Muscle of back (tissue), 13 donors: ENCODE measurements around the gene DNAJC18. TPM values are rescaled to one million over a fixed set of nuclear protein-coding genes. Genes with fewer than 3 reads are reported as not detected.
"Not testable (repeated sequence)": the region's sequence is repeated elsewhere in the genome, so short reads cannot be mapped to it uniquely, and the experiment has no call there.

Experiments used
- DNase-seq, 3 donors: peaks; one replicate each; pipeline versions ENCODE4 v3.0.0 to v3.0.0-alpha.2; 2013
- long read RNA-seq, 9 donors: transcript quantifications; one replicate each; lab custom pipeline, GENCODE V29; 2026
- polyA plus RNA-seq, 10 donors: library from polyadenylated mRNA; unstranded; fragments of 120-200 nt; gene quantifications; one replicate each; pipeline ENCODE4 v1.2.1, GENCODE V29; 2013; ENCODE audit not compliant: insufficient read length in 10 of 10

Gene DNAJC18
- 10 to 100 TPM; 20.0 to 33.0 (median 25.7) TPM for polyA plus RNA-seq
- long read RNA-seq, donor 1, full-length matches to known transcripts, result 6 of 6 reads
- long read RNA-seq, donor 1, partial matches to known transcripts, result 0 of 6 reads
- long read RNA-seq, donor 1, other reads (novel, unspliced or antisense), result 0 of 6 reads
- long read RNA-seq, donor 2, full-length matches to known transcripts, result 3 of 3 reads
- long read RNA-seq, donor 2, partial matches to known transcripts, result 0 of 3 reads
- long read RNA-seq, donor 2, other reads (novel, unspliced or antisense), result 0 of 3 reads
- long read RNA-seq, donor 3, result 0 reads
- long read RNA-seq, donor 4, full-length matches to known transcripts, result 5 of 5 reads
- long read RNA-seq, donor 4, partial matches to known transcripts, result 0 of 5 reads
- long read RNA-seq, donor 4, other reads (novel, unspliced or antisense), result 0 of 5 reads
- long read RNA-seq, donor 5, full-length matches to known transcripts, result 11 of 11 reads
- long read RNA-seq, donor 5, partial matches to known transcripts, result 0 of 11 reads
- long read RNA-seq, donor 5, other reads (novel, unspliced or antisense), result 0 of 11 reads
- long read RNA-seq, donor 6, full-length matches to known transcripts, result 11 of 297 reads
- long read RNA-seq, donor 6, partial matches to known transcripts, result 144 of 297 reads
- long read RNA-seq, donor 6, other reads (novel, unspliced or antisense), result 142 of 297 reads
- long read RNA-seq, donor 7, full-length matches to known transcripts, result 4 of 4 reads
- long read RNA-seq, donor 7, partial matches to known transcripts, result 0 of 4 reads
- long read RNA-seq, donor 7, other reads (novel, unspliced or antisense), result 0 of 4 reads
- long read RNA-seq, donor 8, full-length matches to known transcripts, result 4 of 4 reads
- long read RNA-seq, donor 8, partial matches to known transcripts, result 0 of 4 reads
- long read RNA-seq, donor 8, other reads (novel, unspliced or antisense), result 0 of 4 reads
- long read RNA-seq, donor 9, full-length matches to known transcripts, result 1 of 1 reads
- long read RNA-seq, donor 9, partial matches to known transcripts, result 0 of 1 reads
- long read RNA-seq, donor 9, other reads (novel, unspliced or antisense), result 0 of 1 reads

DNA sequence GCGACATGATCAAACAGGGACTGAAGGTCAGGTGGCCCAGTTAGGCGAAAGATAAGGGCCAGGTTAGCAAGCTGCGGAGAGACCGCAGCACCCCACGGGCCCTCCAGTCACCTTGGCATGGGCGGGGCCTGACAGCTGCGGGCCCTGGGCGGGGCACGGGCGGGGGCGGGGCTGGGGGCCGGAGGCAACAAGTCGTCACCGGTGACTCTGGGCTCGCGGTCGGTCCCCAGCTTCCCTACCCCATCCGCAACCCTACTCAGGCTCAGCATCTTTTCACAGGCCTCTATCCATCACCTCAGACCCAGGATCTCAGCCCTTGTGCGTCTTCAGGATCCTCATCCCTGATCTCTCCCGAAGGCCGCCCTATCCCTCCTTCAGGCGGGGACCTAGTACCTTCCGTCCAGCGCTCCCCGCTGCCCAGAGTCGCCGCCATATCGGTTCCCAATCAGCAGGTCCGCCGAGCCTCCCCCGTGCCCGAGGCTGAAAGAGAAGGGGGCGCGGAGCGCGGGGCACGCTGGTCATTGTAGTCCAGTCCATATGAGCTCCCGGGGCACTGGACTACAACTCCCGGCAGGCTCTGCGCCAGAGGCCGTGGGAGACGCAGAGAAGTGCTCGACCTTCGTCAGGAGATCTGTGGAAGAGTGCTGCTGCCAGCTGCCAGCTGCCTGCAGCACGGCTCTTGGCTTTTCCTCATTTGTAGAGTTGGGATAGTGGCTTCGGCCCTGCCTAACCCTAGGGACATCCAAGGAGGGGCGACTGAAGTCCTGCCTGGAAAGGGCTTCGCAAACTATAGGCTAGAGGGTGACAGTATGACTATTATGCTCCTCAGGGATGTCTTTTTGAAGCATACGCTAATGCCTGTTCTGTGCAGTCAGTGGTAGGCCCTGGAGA is at the start of gene DNAJC18:
TSS of gene DNAJC18 (minus strand) at position 513 of the 891 bp plus-strand sequence. CDS start at position 433, 80 bp downstream.
- DNase-seq, result peak; percentile 92 to 97 (median 96)

GRCh38 chr5:139488260-139488659 is 48.9 kb upstream of the DNAJC18 start:
- peak in 1 of 3 donors; percentile 46 for DNase-seq

- DNase-seq, result no peak
Observed at GRCh38 chr5:139486201-139486600, 46.9 kb upstream of the DNAJC18 start.

- not testable (repeated sequence) for DNase-seq
Observed at GRCh38 chr5:139482890-139483208, 43.5 kb upstream of the DNAJC18 start.

- peak; percentile 84 to 96 (median 89) for DNase-seq
Observed at GRCh38 chr5:139482050-139482889, 42.9 kb upstream of the DNAJC18 start, which contains the start of gene STING1. Gene STING1 (minus strand): TSS chr5:139482758. CDS start chr5:139481704, 1,054 bp downstream.

DNA sequence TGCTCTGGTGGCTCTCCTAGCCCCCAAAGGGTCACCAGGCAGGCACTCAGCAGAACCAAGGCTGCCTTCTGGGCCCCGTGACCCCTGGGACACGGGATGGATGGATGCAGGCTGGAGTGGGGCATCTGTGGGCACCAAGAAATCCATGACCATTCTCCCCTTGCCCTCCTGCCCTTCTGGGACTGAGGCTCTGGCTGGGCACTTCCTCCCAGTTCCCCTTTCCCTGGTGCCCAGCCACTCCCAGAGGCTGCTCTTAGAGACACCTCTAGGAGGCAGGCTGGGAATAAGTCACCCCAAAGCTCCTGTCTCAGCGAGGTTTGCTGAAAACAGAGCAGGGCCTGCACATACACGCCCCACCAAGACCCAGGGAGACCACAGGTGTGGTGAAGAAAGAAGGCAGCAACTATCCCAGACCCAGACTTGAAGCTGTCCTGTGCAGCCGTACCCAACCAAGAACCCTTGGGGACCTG is 42.3 kb upstream of the DNAJC18 start:
- no peak for DNase-seq

- DNase-seq, result peak in 2 of 3 donors; percentile 51 to 66
Observed at GRCh38 chr5:139481122-139481533, 41.8 kb upstream of the DNAJC18 start.

DNA sequence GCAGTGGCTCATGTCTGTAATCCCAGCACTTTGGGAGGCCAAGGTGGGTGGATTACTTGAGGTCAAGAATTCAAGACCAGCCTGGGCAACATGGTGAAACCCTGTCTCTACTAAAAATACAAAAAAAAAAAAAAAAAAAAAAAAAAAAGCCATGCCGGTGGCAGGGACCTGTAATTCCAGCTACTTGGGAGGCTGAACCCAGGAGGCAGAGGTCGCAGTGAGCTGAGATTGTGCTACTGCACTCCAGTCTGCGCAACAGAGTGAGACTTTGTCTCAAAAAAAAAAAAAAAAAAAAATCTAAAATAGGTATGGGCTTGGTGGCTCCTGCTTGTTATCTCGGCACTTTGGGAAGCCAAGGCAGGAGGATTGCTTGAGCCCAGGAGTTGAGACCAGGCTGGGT is 40.4 kb upstream of the DNAJC18 start:
- DNase-seq, result not testable (repeated sequence)

DNA sequence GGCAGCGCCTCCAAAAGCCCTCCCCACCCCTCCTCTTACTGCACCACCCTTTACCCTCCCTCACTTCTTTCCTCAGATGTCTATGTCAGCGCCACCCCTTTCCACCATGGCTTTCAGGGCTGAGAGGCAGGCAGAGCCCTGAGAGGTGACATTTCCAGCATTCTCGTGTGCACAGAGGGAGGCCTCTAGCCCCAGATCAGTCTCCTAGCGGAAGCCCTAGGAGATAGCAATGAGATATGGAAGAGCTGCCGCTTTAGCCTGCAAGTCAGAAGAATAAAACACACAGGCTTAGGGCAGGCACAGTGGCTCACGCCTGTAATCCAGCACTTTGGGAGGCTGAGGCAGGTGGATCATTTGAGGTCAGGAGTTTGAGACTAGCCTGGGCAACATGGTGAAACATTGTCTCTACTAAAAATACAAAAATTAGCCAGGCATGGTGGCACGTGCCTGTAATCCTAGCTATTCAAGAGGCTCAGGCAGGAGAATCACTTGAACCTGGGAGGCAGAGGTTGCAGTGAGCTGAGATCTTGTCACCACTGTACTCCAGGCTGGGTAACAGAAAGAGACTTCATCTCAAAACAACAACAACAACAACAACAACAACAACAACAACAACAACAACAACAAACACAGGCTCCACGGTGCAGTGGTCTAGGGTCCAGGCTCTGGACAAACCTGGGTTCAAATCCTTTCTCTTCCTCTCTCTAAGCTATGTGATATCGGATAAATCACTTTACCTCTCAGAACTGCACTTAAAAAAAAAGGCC is 39.5 kb upstream of the DNAJC18 start:
- not testable (repeated sequence) for DNase-seq

DNA sequence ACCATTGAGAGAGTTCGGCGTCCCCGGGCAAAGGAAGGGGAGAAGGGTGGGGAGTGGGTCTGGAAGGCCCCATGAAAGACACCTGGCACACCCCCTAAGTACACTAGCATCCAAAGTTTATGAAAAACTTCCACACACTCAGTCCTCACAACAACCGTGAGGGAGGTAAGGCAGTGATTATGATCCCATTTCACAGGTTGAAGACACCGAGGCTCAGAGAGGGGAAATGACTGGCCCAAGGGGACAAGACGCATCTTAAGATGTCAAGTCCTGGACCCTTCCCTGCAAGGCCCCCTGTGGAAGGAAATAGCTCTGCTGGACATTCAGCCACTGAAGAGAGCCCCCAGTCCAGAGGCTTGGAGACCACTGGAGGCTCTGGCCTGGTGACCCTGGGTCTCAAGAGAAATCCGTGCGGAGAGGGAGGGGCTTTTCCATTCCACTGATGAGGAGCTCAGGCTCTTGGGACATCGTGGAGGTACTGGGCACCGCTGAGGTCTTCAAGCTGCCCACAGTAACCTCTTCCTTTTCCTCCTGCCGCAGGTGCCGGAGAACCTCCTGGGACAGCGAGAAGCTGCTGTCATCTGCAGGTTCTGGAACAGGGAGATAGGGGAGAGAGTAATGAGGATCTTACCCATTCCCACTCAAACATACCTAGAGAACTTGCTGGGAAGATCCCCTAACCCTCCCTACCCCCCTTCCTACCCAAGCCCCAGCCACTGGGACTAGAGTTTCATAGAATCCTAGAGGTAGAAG is 36.7 kb upstream of the DNAJC18 start:
- no peak for DNase-seq

- peak in 1 of 3 donors; percentile 59 for DNase-seq
Observed at GRCh38 chr5:139474890-139475791, 35.8 kb upstream of the DNAJC18 start.

GRCh38 chr5:139473565-139473964 is 34.2 kb upstream of the DNAJC18 start:
- DNase-seq, result no peak

DNA sequence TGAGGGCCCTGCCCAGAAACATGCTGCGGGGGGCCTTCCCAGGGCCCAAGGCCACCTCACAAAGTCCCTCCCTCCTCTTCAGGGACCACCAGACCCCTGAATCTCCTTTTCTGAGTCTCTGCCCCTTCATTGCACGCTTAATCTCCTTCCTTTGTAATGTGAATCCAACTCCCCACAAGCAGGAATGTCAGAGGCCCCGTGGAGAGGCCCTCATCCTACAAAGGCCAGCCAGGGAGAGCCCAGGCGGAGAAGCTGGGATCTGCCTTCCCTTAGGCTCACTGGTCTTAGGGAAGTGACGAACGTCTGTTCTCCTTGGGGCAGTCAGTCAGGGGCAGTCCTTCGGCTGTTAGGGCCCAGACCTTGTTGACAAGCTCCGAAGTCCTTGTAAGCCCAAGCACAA is 33.8 kb upstream of the DNAJC18 start:
- peak in 1 of 3 donors; percentile 66 for DNase-seq

DNA sequence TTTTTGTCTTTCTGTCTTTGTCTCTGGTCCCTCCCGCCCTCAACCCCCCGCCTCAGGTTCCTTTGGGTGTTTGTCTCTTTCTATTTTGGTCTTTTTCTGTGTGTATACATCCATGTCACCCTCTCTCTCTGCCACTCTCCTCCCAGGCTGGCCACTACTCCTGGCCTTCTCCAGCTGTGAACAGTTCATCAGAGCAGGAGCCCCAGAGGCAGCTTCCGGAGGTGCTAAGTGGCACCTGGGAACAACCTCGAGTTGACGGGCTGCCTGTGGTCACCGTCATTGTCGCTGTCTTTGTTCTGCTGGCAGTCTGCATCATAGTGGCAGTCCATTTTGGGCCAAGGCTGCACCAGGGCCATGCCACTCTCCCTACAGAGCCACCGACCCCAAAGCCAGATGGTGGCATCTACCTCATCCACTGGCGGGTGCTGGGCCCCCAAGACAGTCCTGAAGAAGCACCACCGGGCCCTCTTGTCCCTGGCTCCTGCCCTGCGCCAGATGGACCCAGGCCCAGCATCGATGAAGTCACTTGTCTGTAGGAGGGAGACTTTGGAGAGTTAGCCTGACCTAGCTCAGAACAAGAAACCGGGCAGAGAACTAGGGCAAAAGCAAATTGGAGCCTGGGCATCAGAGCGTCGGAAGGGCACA is 33.2 kb upstream of the DNAJC18 start:
- DNase-seq, result peak in 1 of 3 donors; percentile 41

DNA sequence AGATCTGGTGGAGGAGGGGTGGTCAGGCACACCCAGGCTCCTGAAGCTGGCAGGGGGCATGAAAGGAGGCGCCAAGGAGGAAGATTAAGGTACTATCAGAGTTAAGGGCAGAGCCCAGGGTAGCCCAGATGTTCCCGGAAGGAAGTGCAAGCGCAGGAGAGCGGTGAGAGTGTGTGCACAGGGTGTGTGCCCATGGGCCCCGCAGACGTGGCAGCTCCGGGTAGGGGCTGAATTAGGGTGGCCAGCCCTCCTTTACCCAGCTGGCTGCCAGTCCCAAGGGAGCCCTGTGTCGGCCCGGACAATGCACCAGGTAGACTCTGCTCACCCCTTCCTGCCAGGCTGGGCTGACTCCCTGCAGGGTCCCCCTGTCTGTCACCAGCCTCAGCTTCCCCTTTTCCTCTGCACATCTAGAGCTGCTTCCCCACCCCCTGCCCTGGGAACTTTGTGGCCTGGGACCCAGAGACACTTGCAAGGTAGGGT is 31.5 kb upstream of the DNAJC18 start, which contains the start of gene SMIM33:
TSS of gene SMIM33 (plus strand) at position 184 of the 480 bp plus-strand sequence. CDS start at position 302, 118 bp downstream.
- DNase-seq, result no peak

- DNase-seq, result no peak
Observed at GRCh38 chr5:139468421-139468931, 29.2 kb upstream of the DNAJC18 start.
